Neural cell (in vitro differentiated cells): ENCODE data around the gene URB2.

Experiments used
- EZH2 ChIP-seq: fragments of 200-600, 300-800 bp; shearing (Covaris generic), sonication (generic); IDR thresholded peaks from 2 replicates; pipeline ENCODE4 v1.6.1; 2014; ENCODE audit warnings: antibody characterized with exemption, low read length, borderline replicate concordance, mild to moderate bottlenecking; ENCODE audit not compliant: insufficient read depth, poor library complexity, severe bottlenecking
- MXI1 ChIP-seq: fragments of 450-650 bp; conservative IDR thresholded peaks from 2 replicates; pipeline ENCODE4 v1.6.1; 2014; ENCODE audit warnings: antibody characterized with exemption, mild to moderate bottlenecking; ENCODE audit not compliant: poor library complexity, severe bottlenecking
- TF ChIP-seq, protein P1 (sequence below): IDR thresholded peaks from 2 replicates; pipeline ENCODE4 v1.6.1; 2012; ENCODE audit warnings: borderline replicate concordance
- TF ChIP-seq, protein P2 (sequence below): fragments of 450-650 bp; IDR thresholded peaks from 2 replicates; pipeline ENCODE4 v1.5.1; 2014; ENCODE audit warnings: antibody characterized with exemption, mild to moderate bottlenecking, moderate library complexity; ENCODE audit not compliant: poor library complexity, severe bottlenecking

DNA sequence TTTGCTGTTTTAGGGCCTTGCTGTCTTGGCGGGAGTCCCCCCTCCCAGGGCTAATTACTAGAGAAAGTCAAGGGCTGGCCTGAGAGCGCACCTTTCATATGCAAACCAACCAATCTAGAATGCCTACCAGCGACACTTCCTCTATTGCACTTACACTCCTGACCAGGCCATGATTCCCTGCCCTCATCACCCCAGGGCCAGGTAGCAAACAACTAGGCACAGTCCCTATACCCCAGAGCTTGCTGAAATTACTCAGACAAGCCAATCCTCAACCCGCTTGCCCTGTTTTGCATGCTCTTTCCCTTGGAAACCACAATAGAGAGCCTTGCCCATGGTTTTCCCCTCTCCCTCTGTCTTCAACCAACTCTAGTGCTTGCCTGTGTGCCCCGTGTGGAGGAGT is 70.3 kb downstream of the URB2 start:
- TF ChIP-seq, protein P1, sequence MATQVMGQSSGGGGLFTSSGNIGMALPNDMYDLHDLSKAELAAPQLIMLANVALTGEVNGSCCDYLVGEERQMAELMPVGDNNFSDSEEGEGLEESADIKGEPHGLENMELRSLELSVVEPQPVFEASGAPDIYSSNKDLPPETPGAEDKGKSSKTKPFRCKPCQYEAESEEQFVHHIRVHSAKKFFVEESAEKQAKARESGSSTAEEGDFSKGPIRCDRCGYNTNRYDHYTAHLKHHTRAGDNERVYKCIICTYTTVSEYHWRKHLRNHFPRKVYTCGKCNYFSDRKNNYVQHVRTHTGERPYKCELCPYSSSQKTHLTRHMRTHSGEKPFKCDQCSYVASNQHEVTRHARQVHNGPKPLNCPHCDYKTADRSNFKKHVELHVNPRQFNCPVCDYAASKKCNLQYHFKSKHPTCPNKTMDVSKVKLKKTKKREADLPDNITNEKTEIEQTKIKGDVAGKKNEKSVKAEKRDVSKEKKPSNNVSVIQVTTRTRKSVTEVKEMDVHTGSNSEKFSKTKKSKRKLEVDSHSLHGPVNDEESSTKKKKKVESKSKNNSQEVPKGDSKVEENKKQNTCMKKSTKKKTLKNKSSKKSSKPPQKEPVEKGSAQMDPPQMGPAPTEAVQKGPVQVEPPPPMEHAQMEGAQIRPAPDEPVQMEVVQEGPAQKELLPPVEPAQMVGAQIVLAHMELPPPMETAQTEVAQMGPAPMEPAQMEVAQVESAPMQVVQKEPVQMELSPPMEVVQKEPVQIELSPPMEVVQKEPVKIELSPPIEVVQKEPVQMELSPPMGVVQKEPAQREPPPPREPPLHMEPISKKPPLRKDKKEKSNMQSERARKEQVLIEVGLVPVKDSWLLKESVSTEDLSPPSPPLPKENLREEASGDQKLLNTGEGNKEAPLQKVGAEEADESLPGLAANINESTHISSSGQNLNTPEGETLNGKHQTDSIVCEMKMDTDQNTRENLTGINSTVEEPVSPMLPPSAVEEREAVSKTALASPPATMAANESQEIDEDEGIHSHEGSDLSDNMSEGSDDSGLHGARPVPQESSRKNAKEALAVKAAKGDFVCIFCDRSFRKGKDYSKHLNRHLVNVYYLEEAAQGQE = no peak
- TF ChIP-seq, protein P2, sequence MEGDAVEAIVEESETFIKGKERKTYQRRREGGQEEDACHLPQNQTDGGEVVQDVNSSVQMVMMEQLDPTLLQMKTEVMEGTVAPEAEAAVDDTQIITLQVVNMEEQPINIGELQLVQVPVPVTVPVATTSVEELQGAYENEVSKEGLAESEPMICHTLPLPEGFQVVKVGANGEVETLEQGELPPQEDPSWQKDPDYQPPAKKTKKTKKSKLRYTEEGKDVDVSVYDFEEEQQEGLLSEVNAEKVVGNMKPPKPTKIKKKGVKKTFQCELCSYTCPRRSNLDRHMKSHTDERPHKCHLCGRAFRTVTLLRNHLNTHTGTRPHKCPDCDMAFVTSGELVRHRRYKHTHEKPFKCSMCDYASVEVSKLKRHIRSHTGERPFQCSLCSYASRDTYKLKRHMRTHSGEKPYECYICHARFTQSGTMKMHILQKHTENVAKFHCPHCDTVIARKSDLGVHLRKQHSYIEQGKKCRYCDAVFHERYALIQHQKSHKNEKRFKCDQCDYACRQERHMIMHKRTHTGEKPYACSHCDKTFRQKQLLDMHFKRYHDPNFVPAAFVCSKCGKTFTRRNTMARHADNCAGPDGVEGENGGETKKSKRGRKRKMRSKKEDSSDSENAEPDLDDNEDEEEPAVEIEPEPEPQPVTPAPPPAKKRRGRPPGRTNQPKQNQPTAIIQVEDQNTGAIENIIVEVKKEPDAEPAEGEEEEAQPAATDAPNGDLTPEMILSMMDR = no peak
- TF ChIP-seq MXI1 (no peak), EZH2 (no peak)
